H1 (cell line): ENCODE results near the gene ANKRD2. TPM values are rescaled to one million over a fixed set of nuclear protein-coding genes. Genes with fewer than 3 reads are reported as not detected.

Experiments used
- SIN3A ChIP-seq, 2 experiments: IDR thresholded peaks in 1 of 2; conservative IDR thresholded peaks in 1 of 2; 2 replicates each; pipeline ENCODE4 v1.6.1; 2011 to 2012; ENCODE audit warnings: low read length in 2 of 2, improper control_type of control experiment in 1 of 2, low read depth in 1 of 2, mild to moderate bottlenecking in 1 of 2
- TAF7 ChIP-seq: optimal IDR thresholded peaks from 2 replicates; pipeline ENCODE3; 2011; ENCODE audit warnings: low read depth, mild to moderate bottlenecking, inconsistent platforms, low read length, moderate library complexity, borderline replicate concordance
- polyA plus RNA-seq, 7 experiments: library from polyadenylated mRNA; depleted of rRNA in 3 of 7; stranded (reverse) in 5 of 7; unstranded in 2 of 7; fragments of >200 nt in 5 of 7; fragments of 200-250 nt in 2 of 7; gene quantifications; 1 replicate in 5 of 7; 2 replicates in 1 of 7; 4 replicates in 1 of 7; pipeline versions ENCODE4 v1.2.1 to v1.2.3, GENCODE V29; 2011 to 2013; ENCODE audit warnings: missing spikeins in 2 of 7, mixed read lengths in 2 of 7
- total RNA-seq: library from RNA; stranded (reverse); fragmentation: NEBNext Ultra II Directional; extraction: Animal tissue kit (Norgen Biotek cat#: 25700); gene quantifications from 2 replicates; pipeline ENCODE4 v1.2.1, GENCODE V29; 2021

Gene ANKRD2
- total and polyA plus RNA-seq, 2 of the 8 experiments (the other 6 are each of a cell fraction or from before 2014, with no cell fraction given): not detected

DNA sequence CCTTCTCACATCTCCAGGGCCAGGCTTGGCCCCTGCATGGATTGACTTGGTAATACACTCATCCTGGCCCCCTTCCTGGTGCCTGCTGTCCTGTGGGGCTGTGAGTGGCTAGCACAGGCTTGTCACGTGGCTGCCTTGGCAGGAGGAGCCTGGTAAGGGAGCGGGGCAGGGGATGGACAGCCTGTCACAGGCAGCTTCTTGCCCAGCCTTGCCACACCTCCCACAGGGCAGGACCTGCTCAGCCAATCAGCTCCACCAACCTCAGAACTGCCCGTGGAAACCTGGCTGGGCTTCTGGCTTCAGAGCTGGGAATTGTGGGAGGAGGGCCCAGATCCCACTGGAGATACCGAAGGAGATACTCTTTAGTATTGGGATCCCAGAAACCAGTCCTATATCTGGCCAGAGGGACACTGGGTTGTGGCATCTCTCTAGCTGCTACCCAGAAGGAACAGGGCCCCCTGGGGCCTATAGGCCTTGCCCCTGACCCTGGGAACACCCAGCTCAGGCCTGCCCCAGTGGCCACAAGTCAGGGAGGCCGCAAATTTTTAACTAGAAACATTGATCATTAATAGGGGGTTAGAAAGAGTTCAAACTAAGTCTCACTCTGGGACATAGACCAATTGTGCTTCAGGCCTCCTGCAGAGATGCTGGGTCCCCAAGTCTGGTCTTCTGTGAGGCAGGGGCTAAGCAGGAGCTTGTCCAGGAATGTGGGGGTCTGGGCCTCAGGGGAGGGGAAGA lies 11.7 kb downstream of the ANKRD2 start, which contains the start of gene HOGA1 (continued):
- no peak for TF ChIP-seq SIN3A (conservative IDR thresholded peaks at IDR 0.05 in 1 of 2, IDR thresholded peaks at IDR 0.05 in 1 of 2; ENCODE audit: low read depth in 1 of 2, low read length in 2 of 2)
- TF ChIP-seq TAF7: no peak
